GM18498 (cell line): Measurements from ENCODE around the gene SMCR8.
"Not testable (repeated sequence)": the region's sequence is repeated elsewhere in the genome, so short reads cannot be mapped to it uniquely, and the experiment has no call there.

Experiments used
- ATAC-seq: cut with Tn5 transposase; IDR thresholded peaks from one replicate; pipeline ENCODE4 v1.9.1; 2021; ENCODE audit warnings: mild to moderate bottlenecking, moderate library complexity; ENCODE audit not compliant: unreplicated experiment

Gene SMCR8

DNA sequence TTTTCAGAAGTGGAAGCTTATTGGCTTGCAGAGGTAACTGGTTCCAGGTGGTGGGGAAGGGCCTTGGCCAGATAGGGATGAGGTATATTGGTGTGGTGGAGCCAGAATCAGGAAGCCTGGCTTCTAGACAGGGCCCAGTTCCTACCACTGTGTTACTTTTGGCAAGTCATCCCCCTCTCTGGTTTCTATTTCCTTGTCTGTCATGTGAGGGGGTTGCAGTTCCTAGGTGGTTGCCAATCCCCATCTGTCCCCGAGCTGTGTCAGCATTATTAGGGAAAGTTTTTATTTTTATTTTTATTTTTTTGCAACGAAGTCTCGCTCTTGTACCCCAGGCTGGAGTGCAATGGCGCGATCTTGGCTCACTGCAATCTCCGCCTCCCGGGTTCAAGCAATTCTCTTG lies 3.0 kb downstream of the SMCR8 start:
- no peak for ATAC-seq

- no peak for ATAC-seq
Measured at GRCh38 chr17:18318771-18319450, 3.8 kb downstream of the SMCR8 start.

DNA sequence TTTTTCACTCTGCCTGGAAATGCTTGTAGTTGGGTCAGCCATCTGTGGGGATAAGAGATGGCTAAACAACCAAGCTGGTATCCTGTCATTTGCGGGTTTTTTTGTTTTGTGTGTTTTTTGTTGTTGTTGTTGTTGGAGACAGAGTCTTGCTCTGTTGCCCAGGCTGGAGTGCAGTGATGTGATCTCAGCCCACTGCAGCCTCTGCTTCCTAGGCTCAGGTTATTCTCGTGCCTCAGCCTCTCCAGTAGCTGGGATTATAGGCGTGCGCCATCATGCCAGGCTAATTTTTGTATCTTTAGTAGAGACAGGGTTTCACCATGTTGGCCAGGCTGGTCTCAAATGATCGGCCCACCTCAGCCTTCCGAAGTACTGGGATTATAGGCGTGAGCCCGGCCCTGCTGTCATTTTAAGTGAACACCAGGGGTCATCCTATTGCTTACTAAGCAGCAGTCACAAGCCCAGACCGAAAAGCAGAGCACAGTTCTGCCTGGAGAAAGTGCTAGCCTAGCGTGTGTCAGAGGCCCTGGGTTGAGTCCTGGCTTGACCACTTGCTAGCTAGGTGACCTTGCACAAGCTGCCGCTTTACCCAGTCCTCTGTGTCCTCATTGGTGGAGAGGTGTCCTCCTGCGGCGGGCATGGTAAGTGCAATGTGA lies 4.6 kb downstream of the SMCR8 start:
- no peak for ATAC-seq

DNA sequence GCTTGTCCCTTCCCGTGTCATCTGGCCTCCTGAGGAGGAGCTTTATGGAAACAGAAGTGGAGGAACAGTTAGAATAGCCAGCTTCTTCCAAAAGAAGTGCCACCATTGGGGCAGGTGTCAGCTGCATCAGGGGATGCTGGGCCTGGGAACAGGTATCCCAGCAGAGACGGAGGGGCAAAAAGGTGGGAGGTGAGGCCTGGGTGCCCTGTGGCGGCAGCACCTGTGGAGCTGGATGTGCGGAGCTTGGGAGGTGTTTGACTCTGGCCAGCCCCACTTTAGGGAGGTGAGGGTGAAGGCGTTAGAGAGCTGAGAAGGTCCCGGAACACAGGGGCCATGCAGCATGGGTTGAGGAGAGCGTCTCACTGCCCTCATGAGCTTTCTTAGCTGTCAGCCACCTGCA lies 5.2 kb downstream of the SMCR8 start:
- ATAC-seq, result no peak

DNA sequence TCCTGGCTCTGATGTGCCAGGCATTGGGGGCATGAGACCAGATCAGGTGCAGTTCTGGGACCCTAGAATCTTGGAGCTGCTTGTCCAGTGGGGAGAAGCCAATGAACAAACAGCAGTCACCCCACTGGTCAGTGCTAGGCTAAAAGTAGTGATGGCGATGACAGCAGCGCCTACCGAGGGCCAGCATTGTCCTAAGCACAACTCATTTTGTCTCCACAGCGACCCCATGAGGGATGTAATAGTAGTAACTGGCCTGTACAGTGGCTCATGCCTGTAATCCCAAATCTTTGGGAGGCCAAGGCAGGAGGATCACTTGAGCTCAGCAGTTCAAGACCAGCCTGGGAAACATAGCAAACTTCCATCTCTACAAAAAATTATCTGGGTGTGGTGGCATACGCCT lies 6.2 kb downstream of the SMCR8 start:
- ATAC-seq, result no peak

GRCh38 chr17:18322522-18322921 lies 7.4 kb downstream of the SMCR8 start:
- no peak for ATAC-seq

GRCh38 chr17:18323007-18323406 lies 7.9 kb downstream of the SMCR8 start:
- ATAC-seq, result no peak

DNA sequence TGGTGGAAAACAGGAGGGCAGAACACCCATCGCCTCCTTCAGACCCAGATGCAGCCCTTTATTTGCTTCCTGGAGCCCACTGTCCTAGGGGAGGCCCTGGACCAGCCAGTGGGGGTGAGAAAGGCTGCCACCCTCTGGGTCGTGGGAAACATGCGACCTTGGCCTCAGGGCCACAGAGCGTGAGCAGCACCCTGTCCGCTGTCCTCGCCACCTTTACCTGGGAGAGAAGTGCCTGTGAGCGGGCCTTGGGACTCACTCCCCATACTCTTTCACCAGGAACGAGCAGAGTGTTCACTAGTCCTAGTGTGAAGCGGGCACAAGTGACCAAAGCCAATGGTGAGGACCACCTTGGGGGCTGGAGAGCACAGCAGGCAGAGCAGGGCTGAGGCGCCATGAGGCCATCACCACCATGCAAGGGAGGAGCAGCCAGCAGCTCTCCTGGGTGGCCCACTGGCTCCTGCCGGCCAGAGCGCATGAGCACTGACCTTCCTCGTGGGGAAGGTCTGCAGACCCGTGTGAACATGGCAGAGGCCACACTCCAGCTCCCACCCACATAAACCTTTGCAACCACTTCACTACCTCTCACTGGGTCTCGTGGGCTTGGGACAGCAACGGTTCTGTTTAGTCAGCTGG lies 8.5 kb downstream of the SMCR8 start:
- no peak for ATAC-seq

- no peak for ATAC-seq
Measured at GRCh38 chr17:18324140-18325050, 9.3 kb downstream of the SMCR8 start.

GRCh38 chr17:18326039-18326438 lies 10.9 kb downstream of the SMCR8 start:
- ATAC-seq, result no peak

DNA sequence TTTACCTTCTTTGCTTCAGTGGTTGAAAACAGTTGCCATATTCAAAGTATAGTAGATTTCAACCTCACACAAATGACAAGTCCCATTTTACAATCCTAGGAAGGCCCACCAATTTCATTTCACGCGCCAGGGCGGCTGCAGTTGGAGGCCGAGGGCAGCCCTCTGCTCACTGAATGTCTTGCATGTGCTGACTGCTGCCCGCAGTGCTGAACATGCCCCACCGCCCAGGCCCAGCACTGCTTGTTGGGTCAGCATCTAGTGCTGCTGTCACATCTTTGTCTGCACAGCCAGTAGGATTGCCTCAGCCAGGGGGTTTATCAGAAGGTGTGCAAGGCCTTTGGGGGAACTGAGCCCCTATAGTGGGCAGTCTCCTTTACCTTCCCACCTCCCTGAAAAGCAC lies 11.5 kb downstream of the SMCR8 start:
- ATAC-seq, result no peak

GRCh38 chr17:18327093-18327492 lies 12.0 kb downstream of the SMCR8 start:
- no peak for ATAC-seq

DNA sequence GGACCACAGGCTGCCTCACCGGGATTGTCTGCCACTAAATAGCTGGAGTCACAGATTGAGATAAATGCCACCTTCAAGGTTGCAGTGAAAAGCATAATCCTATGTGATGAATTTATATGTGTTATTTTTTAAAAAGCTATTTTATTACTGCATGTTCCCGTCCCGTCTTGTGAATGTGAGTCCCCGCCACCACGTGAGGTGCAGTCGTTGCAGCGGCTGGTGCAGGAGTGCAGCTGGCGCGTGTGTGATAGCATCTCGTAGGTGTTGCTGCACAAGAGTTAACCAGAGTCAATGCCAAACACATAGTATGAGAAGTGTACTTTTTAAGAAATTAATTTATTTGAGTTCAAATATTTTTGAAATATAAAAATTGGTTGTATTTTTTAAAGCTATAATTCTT lies 12.5 kb downstream of the SMCR8 start:
- ATAC-seq, result no peak

DNA sequence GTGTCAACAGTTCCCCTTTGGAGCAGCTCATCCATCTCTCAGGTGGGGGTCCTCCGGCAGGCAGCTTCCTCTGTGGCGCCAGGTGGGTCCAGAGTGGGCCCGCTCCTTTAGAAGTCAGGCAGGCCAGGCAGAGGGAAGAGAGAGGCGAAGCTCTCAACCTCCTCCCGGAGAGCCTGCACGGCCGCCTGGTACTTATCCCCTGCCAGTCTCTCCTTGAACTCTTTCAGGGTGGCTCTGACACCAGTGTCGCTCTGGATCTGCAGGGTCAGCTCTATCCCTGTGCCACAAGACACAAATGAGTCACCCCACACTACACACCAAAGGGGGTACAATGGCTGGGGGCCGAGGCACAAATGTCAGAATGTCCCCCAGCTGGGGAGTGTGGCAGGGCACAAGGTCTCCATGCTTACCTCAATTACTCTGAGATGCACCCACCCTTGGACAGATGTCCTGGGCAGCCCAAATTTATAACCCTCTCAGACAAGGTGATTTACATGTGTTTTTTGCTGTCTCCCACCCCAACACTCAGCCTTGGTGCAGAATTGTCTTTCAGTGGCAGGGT lies 13.6 kb downstream of the SMCR8 start:
- no peak for ATAC-seq

DNA sequence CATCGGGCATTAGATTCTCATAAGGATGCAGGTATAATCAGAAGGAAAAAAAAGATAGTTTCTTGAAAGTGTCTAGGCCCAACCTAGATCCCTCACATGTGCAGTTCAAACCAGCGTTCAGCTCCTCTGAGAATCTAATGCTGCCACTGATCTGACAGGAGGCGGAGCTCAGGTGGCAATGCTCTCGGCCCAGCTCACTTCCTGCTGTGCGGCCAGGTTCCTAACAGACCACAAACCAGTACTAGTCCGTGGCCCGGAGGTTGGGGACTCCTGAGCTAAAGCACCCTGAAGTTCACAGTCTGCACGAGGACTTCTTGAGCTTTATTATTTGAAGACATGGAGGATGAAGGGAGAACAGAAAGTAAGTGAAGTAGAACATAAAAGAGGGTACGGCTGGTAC lies 16.8 kb downstream of the SMCR8 start:
- no peak for ATAC-seq

DNA sequence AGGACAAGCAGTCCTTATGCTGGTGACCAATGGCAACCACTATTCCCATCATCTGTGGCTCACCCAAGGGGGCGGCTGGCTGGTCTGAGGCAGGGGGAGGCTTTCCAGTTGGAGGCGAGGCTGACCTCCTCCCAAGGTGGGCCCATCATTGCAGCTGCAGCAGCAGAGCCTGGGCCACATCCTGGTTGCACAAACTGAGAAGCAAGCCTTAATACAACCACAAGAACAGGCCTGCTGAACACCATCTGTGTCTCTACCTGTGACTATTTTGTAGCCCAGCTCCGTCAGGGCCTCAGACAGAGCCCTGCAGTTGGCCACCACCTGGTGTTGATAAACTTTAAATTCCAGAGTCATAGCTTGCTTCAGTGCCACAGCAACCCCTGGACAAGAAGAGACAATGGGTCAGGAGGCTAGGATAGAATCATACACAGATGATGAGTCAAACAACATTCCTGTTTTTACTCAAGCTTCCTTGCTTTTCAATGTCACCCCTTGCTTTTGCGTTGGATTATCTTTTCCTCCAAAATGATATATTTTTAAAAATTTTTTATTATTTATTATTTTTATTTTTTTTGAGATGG lies 17.9 kb downstream of the SMCR8 start:
- ATAC-seq, result no peak

- not testable (repeated sequence) for ATAC-seq
Measured at GRCh38 chr17:18338158-18338557, 23.1 kb downstream of the SMCR8 start.

GRCh38 chr17:18339933-18340332 lies 24.8 kb downstream of the SMCR8 start:
- ATAC-seq, result no peak

DNA sequence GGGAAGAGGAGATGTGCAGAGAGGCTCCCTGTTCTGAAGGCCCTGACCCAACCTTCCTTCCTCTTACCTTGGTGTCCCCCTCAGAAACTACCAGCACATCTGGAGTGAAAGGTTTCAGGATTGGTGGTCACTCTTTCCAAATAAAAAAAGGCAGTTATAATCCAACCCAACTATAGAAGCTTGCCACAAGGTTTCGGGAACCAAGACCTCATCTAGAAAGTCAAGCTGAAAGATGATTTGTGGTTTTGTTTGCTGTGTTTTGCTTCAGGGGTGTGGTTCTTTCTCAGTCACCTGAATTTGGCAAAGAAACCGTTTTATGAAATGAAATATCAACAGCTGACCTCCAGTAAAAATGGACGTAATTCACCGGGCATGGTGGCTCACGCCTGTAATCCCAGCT lies 28.9 kb downstream of the SMCR8 start:
- ATAC-seq, result no peak

DNA sequence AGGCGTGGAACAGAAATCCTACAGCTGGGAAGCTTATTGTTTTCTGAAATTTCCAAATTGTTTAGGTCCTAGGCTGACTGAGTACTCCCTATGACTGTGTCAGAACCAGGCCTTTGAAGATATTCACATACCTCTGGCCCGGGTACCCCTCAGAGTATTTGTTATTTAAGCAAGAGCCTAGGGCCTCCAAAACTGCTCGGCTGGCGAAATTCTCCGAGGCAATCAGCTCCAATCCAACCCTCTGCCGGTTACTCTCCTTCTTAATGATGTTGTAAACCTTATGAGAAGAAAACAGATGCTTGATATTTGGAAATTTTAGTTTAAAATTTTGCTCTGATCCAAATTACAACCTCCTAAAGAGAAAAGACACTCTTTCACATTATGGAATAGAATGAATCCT lies 38.4 kb downstream of the SMCR8 start:
- no peak for ATAC-seq

- no peak for ATAC-seq
Measured at GRCh38 chr17:18356624-18357023, 41.5 kb downstream of the SMCR8 start.
